SJCRH30 (cell line): Measurements from ENCODE around the gene GFOD2. TPM values are rescaled to one million over a fixed set of nuclear protein-coding genes. Genes with fewer than 3 reads are reported as not detected.

Experiments
- DNase-seq, 2 experiments: peaks; one replicate each; pipeline ENCODE4 v3.0.0-alpha.2; 2015 to 2020
- H3K27ac ChIP-seq: fragments of 250-450 bp; sonication (Bioruptor Pico); 2 replicates; pipeline ENCODE4 v1.5.1; 2020; ENCODE audit warnings: mild to moderate bottlenecking, moderate library complexity
- H3K27me3 ChIP-seq: fragments of 250-450 bp; sonication (Bioruptor Pico); 2 replicates; pipeline ENCODE4 v1.5.1; 2020; ENCODE audit warnings: mild to moderate bottlenecking, moderate library complexity
- H3K36me3 ChIP-seq: fragments of 250-450 bp; sonication (Bioruptor Pico); 2 replicates; pipeline ENCODE4 v1.5.1; 2020; ENCODE audit warnings: mild to moderate bottlenecking, moderate library complexity
- H3K4me1 ChIP-seq: fragments of 250-450 bp; sonication (Bioruptor Pico); 2 replicates; pipeline ENCODE4 v1.5.1; 2020; ENCODE audit warnings: mild to moderate bottlenecking, moderate library complexity
- H3K4me3 ChIP-seq: fragments of 250-450 bp; sonication (Bioruptor Pico); 2 replicates; pipeline ENCODE4 v1.5.1; 2020; ENCODE audit warnings: mild to moderate bottlenecking, moderate library complexity
- H3K9me3 ChIP-seq: fragments of 250-450 bp; sonication (Bioruptor Pico); replicated peaks from 2 replicates; pipeline ENCODE4 v1.5.1; 2020; ENCODE audit warnings: mild to moderate bottlenecking, moderate library complexity
- total RNA-seq: library from RNA; depleted of rRNA; stranded (reverse); fragments of >200 nt; shearing (Covaris generic); gene quantifications from 2 replicates; pipeline ENCODE4 v1.2.3, GENCODE V29; 2014

The GFOD2 gene
- total RNA-seq, 1 experiment from 2014 or later = 11.2 TPM

GRCh38 chr16:67665598-67665997 is 53.5 kb downstream of the GFOD2 start:
- DNase-seq = no peak
- Histone ChIP-seq H3K36me3 (no peaks in the 10 kb centered on the region), H3K27ac (no peak overlapping the region), H3K4me1 (no peaks in the 10 kb centered on the region), H3K27me3 (no peaks in the 10 kb centered on the region), H3K4me3 (peak overlapping the region; percentile 55), H3K9me3 (no peaks in the 10 kb centered on the region)

DNA sequence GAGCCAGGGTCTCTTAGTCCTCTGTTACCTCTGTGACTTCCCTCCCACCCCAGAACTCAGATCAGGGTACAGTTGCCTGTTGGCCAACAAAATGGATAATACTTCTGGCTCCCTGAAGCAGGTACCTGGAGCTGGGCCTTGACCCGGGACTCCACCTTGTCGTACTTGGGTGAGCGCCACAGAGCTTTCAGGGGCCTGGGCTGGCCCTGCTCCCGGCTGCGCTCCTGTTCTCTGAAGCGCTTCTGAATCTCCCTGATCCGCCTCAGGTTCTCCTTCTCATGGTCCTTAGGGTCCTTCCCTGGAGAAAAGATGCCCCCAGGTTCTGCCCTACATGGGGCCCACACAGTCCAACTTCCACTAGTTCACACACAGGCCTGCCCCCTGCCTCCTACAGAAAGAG is 54.2 kb downstream of the GFOD2 start:
- DNase-seq = no peak
- Histone ChIP-seq H3K4me1 (no peaks in the 10 kb centered on the region), H3K36me3 (no peaks in the 10 kb centered on the region)

GRCh38 chr16:67664258-67664657 is 54.9 kb downstream of the GFOD2 start:
- no peak overlapping the region for H3K4me3 ChIP-seq
- H3K36me3 ChIP-seq = no peaks in the 10 kb centered on the region
- no peaks in the 10 kb centered on the region for H3K9me3 ChIP-seq
- H3K4me1 ChIP-seq = no peaks in the 10 kb centered on the region
- no peak overlapping the region for H3K27ac ChIP-seq
- no peak for DNase-seq
- no peaks in the 10 kb centered on the region for H3K27me3 ChIP-seq

More for the DNA sequence above, 54.2 kb downstream of the GFOD2 start:
- no peaks in the 10 kb centered on the region for H3K27me3 ChIP-seq
- H3K4me3 ChIP-seq = no peak overlapping the region
- no peaks in the 10 kb centered on the region for H3K9me3 ChIP-seq
- no peak overlapping the region for H3K27ac ChIP-seq

DNA sequence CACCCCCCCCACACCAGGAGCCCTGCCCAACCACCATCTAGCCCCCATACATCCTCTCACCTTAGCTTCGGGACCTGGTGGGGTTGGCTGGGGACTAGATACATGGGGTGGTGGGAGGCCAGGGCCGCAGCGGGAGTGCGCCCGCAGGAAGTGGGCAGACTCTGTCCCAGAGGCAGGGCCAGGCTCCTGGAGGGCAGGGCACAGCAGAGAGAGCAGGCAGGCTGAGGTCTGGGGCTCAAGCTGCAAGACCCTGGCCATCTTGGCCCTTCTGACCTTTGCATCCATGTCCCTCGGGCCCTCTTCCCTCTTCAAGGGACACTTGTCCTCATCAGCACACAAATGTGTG is 55.3 kb downstream of the GFOD2 start:
- H3K27ac ChIP-seq = no peak overlapping the region
- H3K36me3 ChIP-seq = no peaks in the 10 kb centered on the region
- H3K4me1 ChIP-seq = no peaks in the 10 kb centered on the region
- no peaks in the 10 kb centered on the region for H3K9me3 ChIP-seq
- H3K4me3 ChIP-seq = no peak overlapping the region
- DNase-seq = no peak
- H3K27me3 ChIP-seq = no peaks in the 10 kb centered on the region

GRCh38 chr16:67663151-67663876 is 55.8 kb downstream of the GFOD2 start:
- Histone ChIP-seq H3K27ac (no peak overlapping the region), H3K36me3 (no peaks in the 10 kb centered on the region), H3K27me3 (no peaks in the 10 kb centered on the region), H3K9me3 (no peaks in the 10 kb centered on the region), H3K4me1 (no peaks in the 10 kb centered on the region), H3K4me3 (no peak overlapping the region)
- DNase-seq = peak; percentile 26 to 32

- Histone ChIP-seq H3K9me3 (no peaks in the 10 kb centered on the region), H3K36me3 (no peaks in the 10 kb centered on the region), H3K4me3 (no peak overlapping the region), H3K27ac (no peak overlapping the region), H3K27me3 (no peaks in the 10 kb centered on the region), H3K4me1 (no peaks in the 10 kb centered on the region)
- DNase-seq = no peak
These were observed 56.5 kb downstream of the GFOD2 start for GRCh38 chr16:67662653-67663010.

DNA sequence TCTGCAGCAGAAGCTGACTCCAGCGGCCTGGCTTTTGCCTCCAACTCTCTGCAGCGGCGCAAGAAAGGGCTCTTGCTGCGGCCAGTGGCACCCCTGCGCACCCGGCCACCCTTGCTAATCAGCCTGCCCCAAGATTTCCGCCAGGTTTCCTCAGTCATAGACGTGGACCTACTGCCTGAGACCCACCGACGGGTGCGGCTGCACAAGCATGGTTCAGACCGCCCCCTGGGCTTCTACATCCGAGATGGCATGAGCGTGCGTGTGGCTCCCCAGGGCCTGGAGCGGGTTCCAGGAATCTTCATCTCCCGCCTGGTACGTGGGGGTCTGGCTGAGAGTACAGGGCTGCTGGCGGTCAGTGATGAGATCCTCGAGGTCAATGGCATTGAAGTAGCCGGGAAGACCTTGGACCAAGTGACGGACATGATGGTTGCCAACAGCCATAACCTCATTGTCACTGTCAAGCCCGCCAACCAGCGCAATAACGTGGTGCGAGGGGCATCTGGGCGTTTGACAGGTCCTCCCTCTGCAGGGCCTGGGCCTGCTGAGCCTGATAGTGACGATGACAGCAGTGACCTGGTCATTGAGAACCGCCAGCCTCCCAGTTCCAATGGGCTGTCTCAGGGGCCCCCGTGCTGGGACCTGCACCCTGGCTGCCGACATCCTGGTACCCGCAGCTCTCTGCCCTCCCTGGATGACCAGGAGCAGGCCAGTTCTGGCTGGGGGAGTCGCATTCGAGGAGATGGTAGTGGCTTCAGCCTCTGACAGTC is 57.0 kb downstream of the GFOD2 start:
- Histone ChIP-seq H3K36me3 (no peaks in the 10 kb centered on the region), H3K27me3 (no peaks in the 10 kb centered on the region), H3K27ac (no peak overlapping the region), H3K9me3 (no peaks in the 10 kb centered on the region), H3K4me3 (no peak overlapping the region), H3K4me1 (no peaks in the 10 kb centered on the region)
- no peak for DNase-seq

GRCh38 chr16:67661101-67661761 is 57.9 kb downstream of the GFOD2 start:
- Histone ChIP-seq H3K4me3 (peak overlapping the region; percentile 71), H3K9me3 (no peaks in the 10 kb centered on the region), H3K4me1 (no peaks in the 10 kb centered on the region), H3K27ac (no peak overlapping the region), H3K27me3 (no peaks in the 10 kb centered on the region), H3K36me3 (no peaks in the 10 kb centered on the region)
- peak in 1 of 2 experiments; percentile 20 for DNase-seq

DNA sequence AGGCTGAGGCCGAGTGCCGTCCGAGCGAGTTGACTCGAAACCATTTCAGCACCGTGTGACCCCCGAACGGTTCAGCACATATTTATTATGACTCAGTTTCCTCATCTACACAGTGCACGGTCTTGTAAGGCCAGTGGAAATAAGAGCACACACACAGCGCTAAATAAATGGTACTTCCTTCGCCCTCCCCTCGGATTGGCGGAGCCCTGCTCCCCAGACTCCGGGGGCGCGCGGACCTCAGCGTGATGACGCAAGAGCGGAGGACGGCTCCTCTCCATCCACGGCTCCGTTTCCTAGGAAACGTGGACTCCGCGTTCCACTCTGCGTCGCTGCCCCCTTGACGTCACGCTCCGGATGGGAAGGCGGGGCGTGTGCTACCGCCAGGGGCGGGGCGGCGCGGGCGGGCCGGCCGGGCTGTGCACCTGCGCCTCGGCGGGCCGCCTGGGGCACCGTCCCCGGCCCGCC is 58.5 kb downstream of the GFOD2 start, which contains the start of gene PARD6A:
PARD6A (plus strand) TSS at position 397 of the 465 bp plus-strand sequence. CDS start 79 bp downstream, outside the sequence.
- no peaks in the 10 kb centered on the region for H3K9me3 ChIP-seq
- no peaks in the 10 kb centered on the region for H3K4me1 ChIP-seq
- no peaks in the 10 kb centered on the region for H3K27me3 ChIP-seq
- H3K36me3 ChIP-seq = no peaks in the 10 kb centered on the region
- H3K27ac ChIP-seq = peak within 1 kb of the TSS; percentile 9; the same call in 1 of the 2 replicates
- peak; percentile 94 for DNase-seq
- H3K4me3 ChIP-seq = peak within 1 kb of the TSS; percentile 71

DNA sequence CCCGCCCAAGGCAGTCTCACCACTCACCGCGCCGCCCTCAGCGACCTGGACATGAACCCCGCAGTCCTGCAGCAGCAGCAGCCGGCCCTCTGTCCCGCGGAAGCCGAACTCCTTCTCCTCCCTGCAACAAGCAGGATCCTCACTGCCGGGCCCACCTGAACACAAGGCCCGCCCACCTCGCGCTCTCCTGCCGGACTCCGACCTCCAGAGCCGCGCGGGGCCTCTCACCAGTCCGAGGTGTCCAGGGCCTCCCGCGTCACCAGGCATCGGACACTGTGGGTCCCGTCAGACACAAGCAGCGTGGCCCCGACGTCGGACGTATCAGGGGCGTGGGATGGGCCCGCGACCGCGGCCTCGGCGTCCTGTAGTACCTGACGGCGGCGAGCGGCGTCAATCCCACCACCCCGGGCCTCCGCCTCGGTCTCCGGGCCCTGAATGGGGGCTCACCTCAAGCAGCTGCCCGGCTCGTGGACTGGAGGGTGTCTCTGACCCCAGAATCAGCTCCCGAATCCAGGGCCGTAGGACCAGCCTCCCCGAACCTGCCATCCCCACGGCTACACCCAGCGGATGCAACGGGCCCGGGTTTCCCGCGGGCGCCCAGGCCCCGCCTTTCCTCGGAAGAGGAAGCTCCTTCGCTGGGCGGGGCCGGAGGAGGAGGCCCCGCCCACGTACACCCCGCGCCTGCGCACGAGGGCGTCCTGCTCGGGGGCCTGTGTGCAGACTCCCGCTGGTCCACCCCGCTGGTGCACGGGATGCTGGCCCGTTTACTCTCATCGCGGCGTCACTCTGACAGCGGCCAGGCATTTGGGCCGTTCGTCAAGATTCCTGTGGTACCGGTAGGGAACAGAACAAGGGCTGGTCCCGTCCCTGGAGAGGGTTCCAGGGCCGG is 59.2 kb downstream of the GFOD2 start, which contains the start of gene ACD:
ACD (minus strand) TSS at position 586 of the 889 bp plus-strand sequence; CDS start at position 546, 40 bp downstream.
- Histone ChIP-seq H3K4me3 (peak within 1 kb of the TSS; percentile 71), H3K27me3 (no peaks in the 10 kb centered on the region), H3K36me3 (no peaks in the 10 kb centered on the region), H3K9me3 (no peaks in the 10 kb centered on the region), H3K27ac (peak within 1 kb of the TSS; percentile 9; the same call in 1 of the 2 replicates), H3K4me1 (no peaks in the 10 kb centered on the region)
- peak; percentile 79 to 88 for DNase-seq

GRCh38 chr16:67658849-67659674 is 60.1 kb downstream of the GFOD2 start:
- peak overlapping the region; percentile 71 for H3K4me3 ChIP-seq
- H3K4me1 ChIP-seq = no peaks in the 10 kb centered on the region
- no peaks in the 10 kb centered on the region for H3K27me3 ChIP-seq
- no peaks in the 10 kb centered on the region for H3K36me3 ChIP-seq
- H3K27ac ChIP-seq = no peak overlapping the region
- no peaks in the 10 kb centered on the region for H3K9me3 ChIP-seq
- no peak for DNase-seq

GRCh38 chr16:67657751-67658518 is 61.2 kb downstream of the GFOD2 start:
- no peaks in the 10 kb centered on the region for H3K36me3 ChIP-seq
- no peaks in the 10 kb centered on the region for H3K9me3 ChIP-seq
- H3K4me3 ChIP-seq = no peak overlapping the region
- no peak overlapping the region for H3K27ac ChIP-seq
- no peaks in the 10 kb centered on the region for H3K4me1 ChIP-seq
- no peak for DNase-seq
- H3K27me3 ChIP-seq = no peaks in the 10 kb centered on the region
